HG02588 (cell line): ENCODE results near the gene SIGLEC5.

Source experiments
- ATAC-seq: cut with Tn5 transposase; IDR thresholded peaks from one replicate; pipeline ENCODE4 v1.9.1; 2021; ENCODE audit warnings: mild to moderate bottlenecking, moderate library complexity; ENCODE audit not compliant: unreplicated experiment

Gene SIGLEC5

GRCh38 chr19:51628153-51628939, 1.9 kb downstream of the SIGLEC5 start:
- no peak for ATAC-seq

GRCh38 chr19:51627491-51628138, 2.6 kb downstream of the SIGLEC5 start:
- ATAC-seq: no peak

- ATAC-seq: no peak
Measured at GRCh38 chr19:51626675-51627074, 3.5 kb downstream of the SIGLEC5 start.

GRCh38 chr19:51621178-51621577, 9.0 kb downstream of the SIGLEC5 start:
- no peak for ATAC-seq

GRCh38 chr19:51615991-51616390, 14.2 kb downstream of the SIGLEC5 start:
- ATAC-seq: no peak

GRCh38 chr19:51614789-51615188, 15.4 kb downstream of the SIGLEC5 start:
- ATAC-seq: no peak

- no peak for ATAC-seq
Measured at GRCh38 chr19:51610576-51610975, 19.6 kb downstream of the SIGLEC5 start.

- ATAC-seq: no peak
Measured at GRCh38 chr19:51607920-51608562, 22.2 kb downstream of the SIGLEC5 start.

- peak; percentile 93 for ATAC-seq
Measured at GRCh38 chr19:51607077-51607476, 23.1 kb downstream of the SIGLEC5 start.

- ATAC-seq: no peak
Measured at GRCh38 chr19:51602189-51602854, 27.9 kb downstream of the SIGLEC5 start.

- no peak for ATAC-seq
Measured at GRCh38 chr19:51600940-51601580, 29.1 kb downstream of the SIGLEC5 start.

GRCh38 chr19:51599084-51599483, 31.1 kb downstream of the SIGLEC5 start:
- no peak for ATAC-seq

- ATAC-seq: no peak
Measured at GRCh38 chr19:51598159-51598915, 31.9 kb downstream of the SIGLEC5 start.

- ATAC-seq: no peak
Measured at GRCh38 chr19:51595190-51596175, 34.7 kb downstream of the SIGLEC5 start.

- no peak for ATAC-seq
Measured at GRCh38 chr19:51594774-51595109, 35.5 kb downstream of the SIGLEC5 start.

- ATAC-seq: peak; percentile 96
Measured at GRCh38 chr19:51593969-51594773, 36.0 kb downstream of the SIGLEC5 start.

- ATAC-seq: no peak
Measured at GRCh38 chr19:51593138-51593890, 36.9 kb downstream of the SIGLEC5 start.

- ATAC-seq: no peak
Measured at GRCh38 chr19:51592521-51592920, 37.7 kb downstream of the SIGLEC5 start.
